Measurements from ENCODE around the gene PNPLA7. TPM values are rescaled to one million over a fixed set of nuclear protein-coding genes. Genes with fewer than 3 reads are reported as not detected.

The PNPLA7 gene
- total and polyA plus RNA-seq, 10 of the 15 experiments (the other 5 are each of a cell fraction or from before 2014, with no cell fraction given): 0.04 to 0.85 (median 0.19) TPM; not detected in 1

DNA sequence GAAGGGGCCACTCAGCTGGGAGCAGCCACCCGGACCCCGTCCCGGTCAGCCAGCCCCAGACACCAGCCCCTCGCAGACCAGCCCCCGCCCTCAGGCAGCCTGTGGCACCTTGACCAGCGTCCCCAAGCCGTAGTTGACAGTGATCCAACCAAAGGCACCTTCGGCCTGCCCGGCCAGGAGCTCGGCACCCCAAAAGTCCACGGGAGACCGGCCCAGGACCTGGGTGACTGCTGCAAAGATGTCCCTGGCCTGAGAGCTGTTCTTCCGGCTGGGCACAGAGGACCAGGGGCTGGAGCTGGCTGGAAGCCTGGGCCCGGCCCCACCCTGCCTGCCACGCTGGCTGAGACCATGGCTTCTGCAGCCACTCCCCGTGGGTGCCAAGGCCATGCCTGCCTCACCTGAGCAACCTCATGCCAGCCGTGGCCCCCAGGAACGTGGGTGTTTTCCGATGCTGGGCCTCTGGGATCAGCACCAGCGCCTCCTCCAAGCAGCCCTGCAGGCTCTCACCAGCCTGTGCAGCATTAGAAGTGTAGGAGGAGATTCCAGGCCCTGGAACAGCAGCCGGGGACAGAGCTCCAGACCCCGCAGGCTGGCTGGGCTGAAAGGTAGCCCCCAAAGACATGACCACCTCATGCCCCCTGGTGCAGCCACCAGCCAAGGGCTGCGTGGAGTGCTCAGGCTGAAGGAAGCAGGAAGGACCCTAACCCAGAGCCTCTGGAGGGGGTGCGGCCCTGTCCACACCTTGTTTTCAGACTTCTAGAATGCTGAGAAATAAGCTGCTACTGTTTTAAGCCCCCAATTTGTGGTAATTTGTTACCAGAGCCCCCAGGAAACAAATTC, 113.2 kb downstream of the PNPLA7 start:
- no peaks in the 10 kb centered on the region for H3K36me3 ChIP-seq (ENCODE audit: control insufficient read depth in 2 of 2, insufficient read depth in 2 of 2, low read length in 1 of 2)
- no peaks in the 10 kb centered on the region for H3K27me3 ChIP-seq (replicated peaks in 1 of 2; ENCODE audit: control insufficient read depth in 2 of 2, insufficient read depth in 2 of 2, low read length in 1 of 2)
- H3K79me2 ChIP-seq (ENCODE audit: control insufficient read depth, insufficient read depth, low read length): no peaks in the 10 kb centered on the region
- H3K27ac ChIP-seq (ENCODE audit: control insufficient read depth, insufficient read depth): no peak overlapping the region
- no TSS peak for BruUV-seq (replicated peaks)
- no peaks in the 10 kb centered on the region for H4K20me1 ChIP-seq (ENCODE audit: control insufficient read depth, insufficient read depth)
- ATAC-seq: no peak
- H3K9me3 ChIP-seq (replicated peaks; ENCODE audit: control insufficient read depth, insufficient read depth, low read length): no peaks in the 10 kb centered on the region
- no peak for DNase-seq (ENCODE audit: low read depth, low spot score)
- no peak overlapping the region for H2AFZ ChIP-seq (ENCODE audit: control insufficient read depth, low read depth, low read length)
- ChIA-PET CTCF (no interaction called here), POLR2A (no interaction called here), SMC1A (ENCODE audit: uncharacterized antibody, unreplicated experiment) (no interaction called here), RAD21 (ENCODE audit: unreplicated experiment) (no interaction called here)
- no peak overlapping the region for H3K4me2 ChIP-seq (ENCODE audit: control insufficient read depth, insufficient read depth)
- no peak overlapping the region for H3K9ac ChIP-seq (ENCODE audit: control insufficient read depth, insufficient read depth, low read length)
- 53% methylated on average over 19 of the region's 24 CpGs for WGBS (ENCODE audit: insufficient coverage, insufficient replicate concordance, low lambda C conversion rate, missing lambda C conversion rate)
- FAIRE-seq: no peak
- in situ Hi-C loops (cut with MboI): no loop called here
- H3K4me1 ChIP-seq (ENCODE audit: control insufficient read depth, insufficient read depth, low read length): no peaks in the 10 kb centered on the region
- H3K4me3 ChIP-seq: no peak overlapping the region
- intact Hi-C loops (cut with micrococcal nuclease; ENCODE audit: unreplicated experiment): no loop called here
- TF ChIP-seq ZBED1 (IDR thresholded peaks at IDR 0.05; ENCODE audit: borderline replicate concordance) (no peak), EGR1 (IDR thresholded peaks at IDR 0.05; ENCODE audit: borderline replicate concordance in 1 of 2, low read depth in 2 of 2, low read length in 2 of 2) (no peak), CREM (IDR thresholded peaks at IDR 0.05; ENCODE audit: low read depth) (no peak), SUZ12 (IDR thresholded peaks at IDR 0.05; ENCODE audit: unreplicated experiment) (no peak), NFIC (IDR thresholded peaks at IDR 0.05; ENCODE audit: low read depth, low read length) (no peak), ZNF207 (IDR thresholded peaks at IDR 0.05; ENCODE audit: borderline replicate concordance) (no peak), BHLHE40 (IDR thresholded peaks at IDR 0.05; ENCODE audit: borderline replicate concordance in 1 of 2, low read depth in 2 of 2, low read length in 1 of 2) (no peak), POU2F2 (IDR thresholded peaks at IDR 0.05; ENCODE audit: borderline replicate concordance, low read depth, low read length) (no peak), ZZZ3 (IDR thresholded peaks at IDR 0.05; ENCODE audit: control insufficient read depth, insufficient read length, low read depth) (no peak), WRNIP1 (IDR thresholded peaks at IDR 0.05; ENCODE audit: borderline replicate concordance, low read depth, low read length) (no peak)
- TF ChIP-seq, protein P1, sequence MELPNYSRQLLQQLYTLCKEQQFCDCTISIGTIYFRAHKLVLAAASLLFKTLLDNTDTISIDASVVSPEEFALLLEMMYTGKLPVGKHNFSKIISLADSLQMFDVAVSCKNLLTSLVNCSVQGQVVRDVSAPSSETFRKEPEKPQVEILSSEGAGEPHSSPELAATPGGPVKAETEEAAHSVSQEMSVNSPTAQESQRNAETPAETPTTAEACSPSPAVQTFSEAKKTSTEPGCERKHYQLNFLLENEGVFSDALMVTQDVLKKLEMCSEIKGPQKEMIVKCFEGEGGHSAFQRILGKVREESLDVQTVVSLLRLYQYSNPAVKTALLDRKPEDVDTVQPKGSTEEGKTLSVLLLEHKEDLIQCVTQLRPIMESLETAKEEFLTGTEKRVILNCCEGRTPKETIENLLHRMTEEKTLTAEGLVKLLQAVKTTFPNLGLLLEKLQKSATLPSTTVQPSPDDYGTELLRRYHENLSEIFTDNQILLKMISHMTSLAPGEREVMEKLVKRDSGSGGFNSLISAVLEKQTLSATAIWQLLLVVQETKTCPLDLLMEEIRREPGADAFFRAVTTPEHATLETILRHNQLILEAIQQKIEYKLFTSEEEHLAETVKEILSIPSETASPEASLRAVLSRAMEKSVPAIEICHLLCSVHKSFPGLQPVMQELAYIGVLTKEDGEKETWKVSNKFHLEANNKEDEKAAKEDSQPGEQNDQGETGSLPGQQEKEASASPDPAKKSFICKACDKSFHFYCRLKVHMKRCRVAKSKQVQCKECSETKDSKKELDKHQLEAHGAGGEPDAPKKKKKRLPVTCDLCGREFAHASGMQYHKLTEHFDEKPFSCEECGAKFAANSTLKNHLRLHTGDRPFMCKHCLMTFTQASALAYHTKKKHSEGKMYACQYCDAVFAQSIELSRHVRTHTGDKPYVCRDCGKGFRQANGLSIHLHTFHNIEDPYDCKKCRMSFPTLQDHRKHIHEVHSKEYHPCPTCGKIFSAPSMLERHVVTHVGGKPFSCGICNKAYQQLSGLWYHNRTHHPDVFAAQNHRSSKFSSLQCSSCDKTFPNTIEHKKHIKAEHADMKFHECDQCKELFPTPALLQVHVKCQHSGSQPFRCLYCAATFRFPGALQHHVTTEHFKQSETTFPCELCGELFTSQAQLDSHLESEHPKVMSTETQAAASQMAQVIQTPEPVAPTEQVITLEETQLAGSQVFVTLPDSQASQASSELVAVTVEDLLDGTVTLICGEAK (IDR thresholded peaks at IDR 0.05; ENCODE audit: borderline replicate concordance): no peak
- TF ChIP-seq, protein P2, sequence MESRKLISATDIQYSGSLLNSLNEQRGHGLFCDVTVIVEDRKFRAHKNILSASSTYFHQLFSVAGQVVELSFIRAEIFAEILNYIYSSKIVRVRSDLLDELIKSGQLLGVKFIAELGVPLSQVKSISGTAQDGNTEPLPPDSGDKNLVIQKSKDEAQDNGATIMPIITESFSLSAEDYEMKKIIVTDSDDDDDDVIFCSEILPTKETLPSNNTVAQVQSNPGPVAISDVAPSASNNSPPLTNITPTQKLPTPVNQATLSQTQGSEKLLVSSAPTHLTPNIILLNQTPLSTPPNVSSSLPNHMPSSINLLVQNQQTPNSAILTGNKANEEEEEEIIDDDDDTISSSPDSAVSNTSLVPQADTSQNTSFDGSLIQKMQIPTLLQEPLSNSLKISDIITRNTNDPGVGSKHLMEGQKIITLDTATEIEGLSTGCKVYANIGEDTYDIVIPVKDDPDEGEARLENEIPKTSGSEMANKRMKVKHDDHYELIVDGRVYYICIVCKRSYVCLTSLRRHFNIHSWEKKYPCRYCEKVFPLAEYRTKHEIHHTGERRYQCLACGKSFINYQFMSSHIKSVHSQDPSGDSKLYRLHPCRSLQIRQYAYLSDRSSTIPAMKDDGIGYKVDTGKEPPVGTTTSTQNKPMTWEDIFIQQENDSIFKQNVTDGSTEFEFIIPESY (IDR thresholded peaks at IDR 0.05): no peak
- TF ChIP-seq, protein P3, sequence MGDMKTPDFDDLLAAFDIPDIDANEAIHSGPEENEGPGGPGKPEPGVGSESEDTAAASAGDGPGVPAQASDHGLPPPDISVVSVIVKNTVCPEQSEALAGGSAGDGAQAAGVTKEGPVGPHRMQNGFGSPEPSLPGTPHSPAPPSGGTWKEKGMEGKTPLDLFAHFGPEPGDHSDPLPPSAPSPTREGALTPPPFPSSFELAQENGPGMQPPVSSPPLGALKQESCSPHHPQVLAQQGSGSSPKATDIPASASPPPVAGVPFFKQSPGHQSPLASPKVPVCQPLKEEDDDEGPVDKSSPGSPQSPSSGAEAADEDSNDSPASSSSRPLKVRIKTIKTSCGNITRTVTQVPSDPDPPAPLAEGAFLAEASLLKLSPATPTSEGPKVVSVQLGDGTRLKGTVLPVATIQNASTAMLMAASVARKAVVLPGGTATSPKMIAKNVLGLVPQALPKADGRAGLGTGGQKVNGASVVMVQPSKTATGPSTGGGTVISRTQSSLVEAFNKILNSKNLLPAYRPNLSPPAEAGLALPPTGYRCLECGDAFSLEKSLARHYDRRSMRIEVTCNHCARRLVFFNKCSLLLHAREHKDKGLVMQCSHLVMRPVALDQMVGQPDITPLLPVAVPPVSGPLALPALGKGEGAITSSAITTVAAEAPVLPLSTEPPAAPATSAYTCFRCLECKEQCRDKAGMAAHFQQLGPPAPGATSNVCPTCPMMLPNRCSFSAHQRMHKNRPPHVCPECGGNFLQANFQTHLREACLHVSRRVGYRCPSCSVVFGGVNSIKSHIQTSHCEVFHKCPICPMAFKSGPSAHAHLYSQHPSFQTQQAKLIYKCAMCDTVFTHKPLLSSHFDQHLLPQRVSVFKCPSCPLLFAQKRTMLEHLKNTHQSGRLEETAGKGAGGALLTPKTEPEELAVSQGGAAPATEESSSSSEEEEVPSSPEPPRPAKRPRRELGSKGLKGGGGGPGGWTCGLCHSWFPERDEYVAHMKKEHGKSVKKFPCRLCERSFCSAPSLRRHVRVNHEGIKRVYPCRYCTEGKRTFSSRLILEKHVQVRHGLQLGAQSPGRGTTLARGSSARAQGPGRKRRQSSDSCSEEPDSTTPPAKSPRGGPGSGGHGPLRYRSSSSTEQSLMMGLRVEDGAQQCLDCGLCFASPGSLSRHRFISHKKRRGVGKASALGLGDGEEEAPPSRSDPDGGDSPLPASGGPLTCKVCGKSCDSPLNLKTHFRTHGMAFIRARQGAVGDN (IDR thresholded peaks at IDR 0.05): no peak

Measured in GM12878 (cell line).